Measurements from ENCODE around the gene PDLIM7.

The PDLIM7 gene

DNA sequence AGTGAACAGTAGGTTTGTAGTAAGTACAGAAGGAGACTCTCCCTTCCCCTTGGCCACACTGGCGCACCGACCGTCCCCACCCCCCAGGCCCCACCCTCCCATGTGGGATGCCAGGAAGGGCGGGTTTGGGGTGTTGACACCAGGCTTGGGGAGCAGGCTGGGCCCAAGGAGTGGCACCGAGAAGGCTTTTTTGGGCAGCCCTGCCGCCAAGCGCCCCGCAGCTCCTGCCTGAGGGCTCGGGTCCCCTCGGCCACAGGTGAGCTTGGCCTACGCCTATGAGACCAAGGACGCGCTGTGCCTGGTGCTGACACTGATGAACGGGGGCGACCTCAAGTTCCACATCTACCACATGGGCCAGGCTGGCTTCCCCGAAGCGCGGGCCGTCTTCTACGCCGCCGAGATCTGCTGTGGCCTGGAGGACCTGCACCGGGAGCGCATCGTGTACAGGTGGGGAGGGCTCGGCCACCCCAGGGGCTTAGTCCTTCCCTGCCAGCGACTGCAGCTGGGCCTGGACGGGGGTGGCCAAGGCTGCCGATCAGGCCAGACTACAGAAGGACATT lies 63.7 kb downstream of the PDLIM7 start:
- TF ChIP-seq, protein P1, sequence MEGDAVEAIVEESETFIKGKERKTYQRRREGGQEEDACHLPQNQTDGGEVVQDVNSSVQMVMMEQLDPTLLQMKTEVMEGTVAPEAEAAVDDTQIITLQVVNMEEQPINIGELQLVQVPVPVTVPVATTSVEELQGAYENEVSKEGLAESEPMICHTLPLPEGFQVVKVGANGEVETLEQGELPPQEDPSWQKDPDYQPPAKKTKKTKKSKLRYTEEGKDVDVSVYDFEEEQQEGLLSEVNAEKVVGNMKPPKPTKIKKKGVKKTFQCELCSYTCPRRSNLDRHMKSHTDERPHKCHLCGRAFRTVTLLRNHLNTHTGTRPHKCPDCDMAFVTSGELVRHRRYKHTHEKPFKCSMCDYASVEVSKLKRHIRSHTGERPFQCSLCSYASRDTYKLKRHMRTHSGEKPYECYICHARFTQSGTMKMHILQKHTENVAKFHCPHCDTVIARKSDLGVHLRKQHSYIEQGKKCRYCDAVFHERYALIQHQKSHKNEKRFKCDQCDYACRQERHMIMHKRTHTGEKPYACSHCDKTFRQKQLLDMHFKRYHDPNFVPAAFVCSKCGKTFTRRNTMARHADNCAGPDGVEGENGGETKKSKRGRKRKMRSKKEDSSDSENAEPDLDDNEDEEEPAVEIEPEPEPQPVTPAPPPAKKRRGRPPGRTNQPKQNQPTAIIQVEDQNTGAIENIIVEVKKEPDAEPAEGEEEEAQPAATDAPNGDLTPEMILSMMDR (IDR thresholded peaks at IDR 0.05) = no peak
- DNase-seq (ENCODE audit: low spot score) = no peak
- Histone ChIP-seq H3K27ac (no peak overlapping the region), H3K4me3 (no peak overlapping the region)

Data from coronary artery (tissue), 2 donors.